DOHH2 (cell line): Measurements from ENCODE around the gene LGALS9.
"Not testable (repeated sequence)": the region's sequence is repeated elsewhere in the genome, so short reads cannot be mapped to it uniquely, and the experiment has no call there.

ENCODE experiments used
- H3F3A ChIP-seq: fragments of 200-600 bp; sonication (generic), shearing (Covaris generic); 2 replicates; pipeline ENCODE4 v1.6.0; 2016; ENCODE audit warnings: antibody characterized with exemption, mild to moderate bottlenecking; ENCODE audit not compliant: control insufficient read depth, insufficient read depth
- H3K27ac ChIP-seq: fragments of 200-600 bp; sonication (generic); 2 replicates; pipeline ENCODE4 v1.5.1; 2014; ENCODE audit warnings: low read depth, mild to moderate bottlenecking, low read length, moderate library complexity
- H3K27me3 ChIP-seq: fragments of 200-600 bp; sonication (generic); 2 replicates; pipeline ENCODE4 v1.6.1; 2014; ENCODE audit warnings: mild to moderate bottlenecking, low read length, mixed read lengths; ENCODE audit not compliant: control insufficient read depth
- H3K36me3 ChIP-seq: fragments of 200-600 bp; sonication (generic); 2 replicates; pipeline ENCODE4 v1.6.1; 2014; ENCODE audit warnings: mild to moderate bottlenecking, low read length, moderate library complexity, mixed read lengths; ENCODE audit not compliant: control insufficient read depth
- H3K4me1 ChIP-seq: fragments of 200-600 bp; sonication (generic); 2 replicates; pipeline ENCODE4 v1.6.1; 2014; ENCODE audit warnings: mild to moderate bottlenecking, low read length, mixed read lengths; ENCODE audit not compliant: control insufficient read depth
- H3K4me2 ChIP-seq: fragments of 200-600 bp; sonication (generic); 2 replicates; pipeline ENCODE4 v1.6.0; 2014; ENCODE audit warnings: mild to moderate bottlenecking, low read length, moderate library complexity
- H3K4me3 ChIP-seq: fragments of 200-600 bp; sonication (generic); 2 replicates; pipeline ENCODE4 v1.5.1; 2014; ENCODE audit warnings: mild to moderate bottlenecking, low read length, mixed read lengths
- H3K79me2 ChIP-seq: fragments of 200-600 bp; sonication (generic); 2 replicates; pipeline ENCODE4 v1.6.1; 2014; ENCODE audit warnings: mild to moderate bottlenecking, low read length, mixed read lengths; ENCODE audit not compliant: control insufficient read depth
- H3K9me2 ChIP-seq: fragments of 200-600 bp; sonication (generic); replicated peaks from 2 replicates; pipeline ENCODE4 v1.6.1; 2014; ENCODE audit warnings: mild to moderate bottlenecking, low read length, mixed read lengths; ENCODE audit not compliant: control insufficient read depth
- H3K9me3 ChIP-seq: fragments of 200-600 bp; sonication (generic); 2 replicates; pipeline ENCODE4 v1.6.1; 2014; ENCODE audit warnings: antibody characterized with exemption, low read length, mixed read lengths; ENCODE audit not compliant: control insufficient read depth, insufficient read depth
- H4K20me1 ChIP-seq: fragments of 200-600 bp; sonication (generic); 2 replicates; pipeline ENCODE4 v1.6.0; 2014; ENCODE audit warnings: low read depth, mild to moderate bottlenecking, antibody characterized with exemption, low read length, moderate library complexity; ENCODE audit not compliant: control insufficient read depth, insufficient read depth
- EZH2phosphoT487 ChIP-seq: fragments of 200-600 bp; sonication (generic); IDR thresholded peaks from 2 replicates; pipeline ENCODE4 v1.6.1; 2017; ENCODE audit warnings: borderline replicate concordance, mild to moderate bottlenecking, antibody characterized with exemption, low read length, moderate library complexity, mixed read lengths
- TF ChIP-seq, protein P1 (sequence below): fragments of 200-600 bp; sonication (generic); IDR thresholded peaks from one replicate; pipeline ENCODE4 v1.5.1; 2014; ENCODE audit warnings: antibody characterized with exemption, mild to moderate bottlenecking, low read depth, low read length; ENCODE audit not compliant: poor library complexity, severe bottlenecking

LGALS9 gene

DNA sequence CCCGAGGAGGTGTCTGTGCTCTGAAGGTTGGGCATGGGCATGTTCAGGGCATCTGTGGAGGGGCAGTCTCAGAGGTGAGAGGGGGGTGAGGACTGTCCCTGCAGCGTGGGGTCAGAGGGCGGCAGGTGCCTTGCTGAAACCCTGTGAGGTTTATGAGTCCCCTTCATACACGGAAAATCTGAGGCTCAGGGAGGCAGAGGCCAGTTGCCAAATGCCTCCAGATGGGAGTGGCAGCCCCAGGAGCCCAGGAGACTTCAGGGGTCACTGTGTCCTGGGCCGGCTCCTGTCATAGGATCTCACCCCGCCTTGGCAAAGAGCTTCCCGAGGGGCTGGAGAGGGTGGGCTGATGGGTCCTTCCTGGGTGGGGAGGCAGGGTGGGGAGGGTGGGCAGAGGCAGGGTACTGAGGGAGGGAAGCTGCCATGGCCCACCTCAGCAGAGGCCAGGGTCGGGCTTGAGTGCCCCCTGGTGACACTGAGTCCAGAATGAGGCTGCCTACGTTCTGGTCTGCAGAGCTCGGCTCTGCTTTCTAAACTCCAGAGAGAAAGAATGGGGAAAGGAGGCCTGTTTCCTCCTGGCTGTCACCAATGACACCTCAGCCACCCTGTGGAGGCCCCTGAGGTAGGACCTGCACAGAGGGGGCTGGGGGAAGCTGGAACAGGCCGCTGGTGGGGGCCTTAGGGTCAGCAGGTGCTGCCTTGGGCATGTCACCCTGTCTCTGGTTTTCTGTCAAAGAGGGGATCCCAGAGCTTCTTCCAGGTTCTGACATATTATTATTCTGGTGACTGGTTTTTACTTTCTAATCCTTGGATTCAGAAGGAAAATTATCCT lies 1.1 kb downstream of the LGALS9 start:
- peak overlapping the region; percentile 21; the same call in 1 of the 2 replicates for H3K4me2 ChIP-seq

DNA sequence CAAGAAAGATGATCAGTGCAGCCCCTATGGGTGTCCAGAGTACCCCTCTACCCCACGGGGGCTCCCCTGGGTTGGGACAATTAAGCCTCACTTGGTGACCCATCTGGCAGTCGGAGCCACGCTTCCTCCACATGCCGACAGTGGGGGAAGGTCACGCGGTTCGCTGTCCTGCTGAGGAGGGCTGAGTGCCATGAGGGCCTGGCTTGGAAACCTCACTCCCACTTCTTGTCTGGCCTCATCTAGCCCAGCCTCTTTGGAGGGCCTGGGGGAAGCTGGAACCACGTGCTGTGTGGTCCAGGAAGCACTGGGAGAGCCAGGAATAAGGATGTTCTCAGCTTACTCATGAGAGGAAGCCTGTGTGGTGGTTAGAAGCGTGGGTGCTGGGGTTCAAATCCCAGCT lies 1.8 kb downstream of the LGALS9 start:
- H3K4me2 ChIP-seq, H3K36me3 ChIP-seq, H3F3A ChIP-seq, H3K79me2 ChIP-seq, H3K27ac ChIP-seq, H3K9me3 ChIP-seq, H3K4me3 ChIP-seq, H4K20me1 ChIP-seq, H3K9me2 ChIP-seq, H3K27me3 ChIP-seq: not testable (repeated sequence)
- H3K4me1 ChIP-seq, result peaks cover 26% of the 10 kb centered on the region

More for the DNA sequence above, 1.1 kb downstream of the LGALS9 start:
- peaks cover 26% of the 10 kb centered on the region for H3K4me1 ChIP-seq
- no peaks in the 10 kb centered on the region for H3F3A ChIP-seq
- H3K27ac ChIP-seq, result no peak overlapping the region
- TF ChIP-seq, protein P1, sequence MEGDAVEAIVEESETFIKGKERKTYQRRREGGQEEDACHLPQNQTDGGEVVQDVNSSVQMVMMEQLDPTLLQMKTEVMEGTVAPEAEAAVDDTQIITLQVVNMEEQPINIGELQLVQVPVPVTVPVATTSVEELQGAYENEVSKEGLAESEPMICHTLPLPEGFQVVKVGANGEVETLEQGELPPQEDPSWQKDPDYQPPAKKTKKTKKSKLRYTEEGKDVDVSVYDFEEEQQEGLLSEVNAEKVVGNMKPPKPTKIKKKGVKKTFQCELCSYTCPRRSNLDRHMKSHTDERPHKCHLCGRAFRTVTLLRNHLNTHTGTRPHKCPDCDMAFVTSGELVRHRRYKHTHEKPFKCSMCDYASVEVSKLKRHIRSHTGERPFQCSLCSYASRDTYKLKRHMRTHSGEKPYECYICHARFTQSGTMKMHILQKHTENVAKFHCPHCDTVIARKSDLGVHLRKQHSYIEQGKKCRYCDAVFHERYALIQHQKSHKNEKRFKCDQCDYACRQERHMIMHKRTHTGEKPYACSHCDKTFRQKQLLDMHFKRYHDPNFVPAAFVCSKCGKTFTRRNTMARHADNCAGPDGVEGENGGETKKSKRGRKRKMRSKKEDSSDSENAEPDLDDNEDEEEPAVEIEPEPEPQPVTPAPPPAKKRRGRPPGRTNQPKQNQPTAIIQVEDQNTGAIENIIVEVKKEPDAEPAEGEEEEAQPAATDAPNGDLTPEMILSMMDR, result no peak
- no peak for TF ChIP-seq EZH2phosphoT487
- no peaks in the 10 kb centered on the region for H3K9me3 ChIP-seq
- peak overlapping the region; percentile 30; the same call in 1 of the 2 replicates for H3K4me3 ChIP-seq
- no peaks in the 10 kb centered on the region for H4K20me1 ChIP-seq
- H3K79me2 ChIP-seq, result no peaks in the 10 kb centered on the region
- H3K36me3 ChIP-seq, result no peaks in the 10 kb centered on the region
- no peaks in the 10 kb centered on the region for H3K27me3 ChIP-seq
- H3K9me2 ChIP-seq, result no peaks in the 10 kb centered on the region

DNA sequence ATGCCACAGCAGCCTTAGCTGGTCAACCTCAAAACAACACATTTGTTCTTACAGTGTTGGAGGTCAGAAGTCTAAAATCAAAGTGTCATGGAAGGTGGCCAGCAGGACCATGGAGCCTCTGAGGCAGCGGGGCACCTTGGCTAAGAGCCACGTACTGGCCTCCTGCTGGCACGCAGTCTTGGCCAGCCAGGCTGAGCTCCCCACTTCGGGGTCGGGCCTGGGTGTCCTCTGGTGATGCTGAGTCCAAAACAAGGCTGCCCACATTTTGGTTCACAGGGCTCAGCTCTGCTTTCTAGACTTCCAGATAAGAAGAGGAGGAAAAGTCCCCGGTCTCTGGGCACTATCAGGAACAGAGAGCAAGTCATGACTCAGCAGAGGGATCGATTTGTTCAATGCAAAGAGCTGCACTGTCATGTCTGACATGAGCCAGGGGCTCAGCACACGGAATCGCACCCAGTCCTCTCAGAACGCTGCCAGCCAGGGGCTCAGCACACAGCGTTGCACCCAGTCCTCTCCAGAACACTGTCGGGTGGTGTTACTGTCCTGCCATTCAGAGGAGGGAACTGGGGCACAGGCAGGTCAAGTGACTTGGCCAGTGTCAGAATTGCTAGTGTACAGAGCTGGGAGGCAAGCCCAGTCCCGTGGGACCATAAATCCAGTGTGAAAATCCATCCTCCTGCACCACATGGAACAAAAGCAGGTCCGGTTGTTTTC lies 2.5 kb downstream of the LGALS9 start:
- Histone ChIP-seq H3K27ac (no peak overlapping the region), H3K36me3 (no peaks in the 10 kb centered on the region), H3K79me2 (no peaks in the 10 kb centered on the region), H3K9me3 (no peaks in the 10 kb centered on the region), H4K20me1 (no peaks in the 10 kb centered on the region), H3K4me3 (no peak overlapping the region), H3K4me1 (peaks cover 26% of the 10 kb centered on the region), H3K4me2 (no peak overlapping the region), H3F3A (no peaks in the 10 kb centered on the region), H3K9me2 (no peaks in the 10 kb centered on the region), H3K27me3 (no peaks in the 10 kb centered on the region)
- TF ChIP-seq EZH2phosphoT487, result no peak
- TF ChIP-seq, protein P1, result no peak

DNA sequence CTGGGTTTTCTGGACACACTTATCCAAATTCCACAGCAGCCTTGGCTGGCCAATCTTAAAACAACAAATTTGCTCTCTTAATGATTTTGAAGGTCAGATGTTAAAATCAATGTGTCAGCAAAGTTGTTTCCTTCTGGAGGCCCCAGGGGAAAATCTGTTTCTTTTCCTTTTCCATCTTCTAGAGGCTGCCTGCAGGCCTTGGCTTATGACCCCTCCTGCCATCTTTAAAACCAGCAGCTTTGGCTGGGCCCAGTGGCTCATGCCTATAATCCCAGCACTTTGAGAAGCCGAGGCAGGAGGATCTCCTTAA lies 3.0 kb downstream of the LGALS9 start:
- Histone ChIP-seq H3K4me3 (no peak overlapping the region), H3K9me3 (no peaks in the 10 kb centered on the region), H4K20me1 (no peaks in the 10 kb centered on the region), H3K36me3 (no peaks in the 10 kb centered on the region), H3K4me1 (peaks cover 26% of the 10 kb centered on the region), H3K4me2 (no peak overlapping the region), H3K27ac (no peak overlapping the region), H3K79me2 (no peaks in the 10 kb centered on the region), H3F3A (no peaks in the 10 kb centered on the region), H3K27me3 (no peaks in the 10 kb centered on the region), H3K9me2 (no peaks in the 10 kb centered on the region)
- TF ChIP-seq EZH2phosphoT487, result no peak
- TF ChIP-seq, protein P1, result no peak
